Stimulated activated naive CD4-positive, alpha-beta T cell (primary cell): ENCODE measurements around the gene CRKL.
"Not testable (repeated sequence)": the region's sequence is repeated elsewhere in the genome, so short reads cannot be mapped to it uniquely, and the experiment has no call there.

Source experiments
- DNase-seq, 6 experiments: peaks; one replicate each; lab custom pipeline; 2025; lab: John Stamatoyannopoulos, UW

The CRKL gene

DNA sequence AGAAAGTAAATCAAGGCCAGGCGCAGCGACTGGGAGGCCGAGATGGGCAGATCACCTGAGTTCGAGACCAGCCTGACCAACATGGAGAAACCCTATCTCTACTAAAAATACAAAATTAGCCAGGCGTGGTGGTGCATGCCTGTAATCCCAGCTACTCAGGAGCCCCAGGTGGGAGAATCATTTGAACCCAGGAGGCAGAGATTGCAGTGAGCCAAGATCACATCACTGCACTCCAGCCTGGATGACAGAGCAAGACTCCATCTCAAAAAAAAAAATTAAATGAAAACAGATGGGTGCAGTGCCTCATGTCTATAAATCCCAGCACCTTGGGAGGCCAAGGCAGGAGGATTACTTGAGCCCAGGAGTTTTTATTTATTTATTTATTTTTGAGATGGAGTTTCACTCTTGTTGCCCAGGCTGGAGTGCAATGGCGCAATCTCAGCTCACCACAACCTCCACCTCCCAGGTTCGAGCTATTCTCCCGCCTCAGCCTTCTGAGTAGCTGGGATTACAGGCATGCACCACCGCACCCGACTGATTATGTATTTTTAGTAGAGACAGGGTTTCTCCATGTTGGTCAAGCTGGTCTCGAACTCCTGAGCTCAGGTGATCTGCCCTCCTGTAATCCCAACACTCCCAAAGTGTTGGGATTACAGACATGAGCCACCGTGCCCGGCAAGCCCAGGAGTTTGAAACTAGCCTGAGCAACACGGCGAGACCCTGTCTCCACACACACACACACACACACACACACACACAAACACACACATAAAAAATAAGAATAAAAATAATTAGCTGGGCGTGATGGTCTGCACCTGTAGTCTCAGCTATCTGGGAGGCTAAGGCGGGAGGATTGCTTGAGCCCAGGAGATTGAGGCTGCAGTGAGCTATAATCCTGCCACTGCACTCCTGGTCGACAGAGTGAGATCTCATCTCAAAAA is 15.8 kb upstream of the CRKL start:
- DNase-seq, result not testable (repeated sequence)

DNA sequence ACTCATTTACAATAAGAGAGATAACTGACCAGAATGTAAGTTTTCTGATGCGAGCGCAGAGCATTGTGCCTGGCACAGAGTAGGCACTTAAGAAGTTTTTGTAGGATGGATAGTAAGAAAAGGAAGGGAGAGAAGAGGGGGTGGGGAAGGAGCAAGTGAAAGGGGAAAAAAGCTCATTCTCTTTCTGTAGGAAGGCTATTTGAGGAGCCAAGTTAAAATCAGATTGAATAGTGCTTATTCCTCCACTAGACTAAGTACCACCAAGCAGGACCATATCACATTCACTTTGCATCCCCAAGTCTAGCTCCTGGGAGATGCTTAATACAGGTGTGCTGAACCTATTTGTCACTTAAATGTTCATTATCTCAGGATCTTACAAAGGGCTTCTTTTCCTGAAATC is 14.1 kb upstream of the CRKL start:
- DNase-seq, result no peak

DNA sequence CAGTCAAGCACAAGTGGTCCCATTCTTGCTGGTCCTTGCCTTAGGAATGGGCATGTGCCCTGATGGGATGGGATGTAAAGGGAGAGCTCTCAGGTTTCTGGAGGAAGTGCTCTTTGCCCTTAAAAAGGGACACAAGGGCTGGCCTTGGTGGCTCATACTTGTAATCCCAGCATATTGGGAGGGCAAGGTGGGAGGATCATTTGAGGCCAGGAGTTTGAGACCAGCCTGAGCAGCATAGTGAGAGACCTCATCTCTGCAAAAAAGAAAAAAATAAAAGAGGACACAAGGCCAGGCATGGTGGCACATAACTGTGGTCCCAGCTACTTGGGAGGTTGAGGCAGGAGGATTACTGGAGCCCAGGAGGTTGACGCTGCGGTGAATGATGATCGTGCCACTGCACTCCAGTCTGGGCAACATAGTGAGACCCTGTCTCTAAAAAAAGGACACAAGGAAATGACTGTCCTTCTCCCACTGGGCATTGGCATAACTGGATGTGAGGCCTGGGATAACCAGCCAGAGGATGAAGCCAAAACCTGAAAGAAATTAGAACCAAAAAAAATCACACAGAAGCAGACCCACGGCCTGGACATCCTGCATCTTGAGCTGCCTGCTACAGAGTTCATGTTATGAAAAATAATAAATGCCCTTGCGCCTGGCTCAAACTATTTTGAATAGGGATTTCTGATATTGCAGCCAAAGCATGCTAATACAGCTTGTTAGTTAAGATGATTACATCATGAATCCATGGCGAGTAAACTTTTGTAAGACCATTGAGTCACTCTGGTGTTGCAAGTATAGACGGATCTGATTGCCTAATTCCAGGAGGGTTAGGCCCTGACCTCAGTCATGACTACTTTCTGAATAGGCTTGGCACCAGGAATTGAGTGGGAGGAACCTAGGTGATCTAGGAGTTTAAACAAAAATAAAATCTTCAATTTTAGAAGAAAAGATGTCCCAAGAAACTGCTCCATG is 12.9 kb upstream of the CRKL start:
- DNase-seq, result no peak

DNA sequence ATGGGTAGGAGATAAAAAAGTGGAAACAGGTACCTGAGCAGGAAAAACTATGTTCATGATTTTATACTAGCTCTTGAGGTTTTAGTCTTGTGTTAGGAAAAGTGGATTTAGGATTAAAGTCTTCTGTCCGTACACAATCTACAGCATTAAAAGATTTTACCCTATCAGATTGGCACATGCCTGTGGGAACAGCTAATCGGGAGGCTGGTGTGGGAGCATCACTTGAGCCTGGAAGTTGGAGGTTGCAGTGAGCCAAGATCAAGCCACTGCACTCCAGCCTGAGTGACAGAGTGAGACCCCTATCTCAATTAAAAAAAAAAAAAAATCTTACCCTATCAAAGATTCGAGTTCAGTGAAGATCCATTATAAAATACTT is 12.2 kb upstream of the CRKL start:
- DNase-seq, result no peak

DNA sequence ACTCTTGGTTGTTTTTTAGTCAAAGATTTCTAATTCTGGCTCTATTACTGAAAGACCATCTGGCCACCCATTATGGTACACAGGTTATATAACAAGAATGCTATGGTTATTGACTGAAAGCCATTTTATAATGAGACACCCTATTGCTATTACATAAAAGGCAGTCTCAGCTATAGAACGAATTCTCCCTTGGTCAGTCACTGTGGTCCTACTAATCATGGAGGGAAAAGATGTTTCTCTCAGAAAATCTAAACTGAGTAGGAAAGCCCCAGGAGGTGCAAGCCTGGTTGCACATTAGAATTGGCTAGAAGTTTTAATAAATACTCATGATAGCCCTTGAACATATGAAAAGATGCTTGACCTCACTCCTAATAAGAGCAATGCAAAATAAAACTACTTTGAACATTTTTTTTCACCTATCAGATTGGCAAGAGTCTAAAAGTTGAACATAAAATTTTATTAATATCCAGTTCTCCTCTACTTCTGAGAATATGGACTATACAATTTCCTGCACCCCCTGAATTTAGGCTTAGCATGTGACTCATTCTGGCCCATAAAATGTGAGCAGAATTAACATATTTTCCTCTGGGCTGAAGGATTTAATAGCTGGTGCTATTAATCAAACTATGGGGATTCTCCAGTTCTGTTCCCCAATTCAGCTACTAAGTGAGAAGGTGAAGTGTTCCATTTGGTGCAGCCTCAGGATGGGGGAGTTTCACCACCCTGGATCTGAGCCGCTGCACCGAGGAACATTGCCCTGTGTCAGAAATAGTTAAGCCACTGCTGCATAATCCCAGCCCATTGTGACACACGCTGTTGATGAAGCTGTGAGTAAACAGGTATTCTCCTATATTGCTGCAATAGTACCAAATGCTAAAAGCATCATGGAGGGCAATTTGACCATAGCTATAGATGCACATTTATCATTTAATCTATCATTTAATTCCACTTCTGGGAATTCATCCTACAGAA is 11.5 kb upstream of the CRKL start:
- no peak for DNase-seq

DNA sequence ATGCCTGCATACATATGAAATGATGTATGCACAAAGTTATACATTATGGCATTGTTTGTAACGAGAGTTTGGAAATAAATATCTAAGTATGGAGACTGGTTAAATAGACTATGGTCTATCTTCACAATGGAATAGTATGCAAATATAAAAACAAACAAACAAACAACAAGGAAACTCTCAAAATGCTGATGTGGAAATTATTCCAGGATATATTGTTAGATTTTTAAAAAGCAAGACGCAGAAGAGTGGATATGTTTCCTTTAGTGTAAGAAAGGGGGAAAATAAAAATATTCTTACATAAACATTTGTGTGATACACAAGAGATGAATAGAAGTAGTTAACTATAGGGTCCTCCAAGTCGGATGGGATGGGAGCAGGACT is 10.8 kb upstream of the CRKL start:
- DNase-seq, result no peak

DNA sequence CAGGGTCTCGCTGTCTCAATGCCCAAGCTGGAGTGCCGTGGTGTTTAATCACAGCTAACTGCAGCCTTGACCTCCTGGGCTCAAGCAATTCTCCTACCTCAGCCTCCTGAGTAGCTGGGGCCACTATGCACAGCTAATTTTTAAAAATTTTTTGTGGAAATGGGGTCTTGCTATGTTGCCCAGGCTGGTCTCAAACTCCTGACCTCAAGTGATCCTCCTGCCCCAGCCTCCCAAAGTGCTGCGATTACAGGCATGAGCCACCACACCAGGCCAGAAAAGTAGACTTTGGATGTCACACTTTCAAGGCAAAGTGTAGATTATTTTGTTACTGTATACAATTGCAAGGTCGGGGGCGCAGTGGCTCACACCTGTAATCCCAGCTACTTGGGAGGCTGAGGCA is 8.5 kb upstream of the CRKL start:
- not testable (repeated sequence) for DNase-seq

DNA sequence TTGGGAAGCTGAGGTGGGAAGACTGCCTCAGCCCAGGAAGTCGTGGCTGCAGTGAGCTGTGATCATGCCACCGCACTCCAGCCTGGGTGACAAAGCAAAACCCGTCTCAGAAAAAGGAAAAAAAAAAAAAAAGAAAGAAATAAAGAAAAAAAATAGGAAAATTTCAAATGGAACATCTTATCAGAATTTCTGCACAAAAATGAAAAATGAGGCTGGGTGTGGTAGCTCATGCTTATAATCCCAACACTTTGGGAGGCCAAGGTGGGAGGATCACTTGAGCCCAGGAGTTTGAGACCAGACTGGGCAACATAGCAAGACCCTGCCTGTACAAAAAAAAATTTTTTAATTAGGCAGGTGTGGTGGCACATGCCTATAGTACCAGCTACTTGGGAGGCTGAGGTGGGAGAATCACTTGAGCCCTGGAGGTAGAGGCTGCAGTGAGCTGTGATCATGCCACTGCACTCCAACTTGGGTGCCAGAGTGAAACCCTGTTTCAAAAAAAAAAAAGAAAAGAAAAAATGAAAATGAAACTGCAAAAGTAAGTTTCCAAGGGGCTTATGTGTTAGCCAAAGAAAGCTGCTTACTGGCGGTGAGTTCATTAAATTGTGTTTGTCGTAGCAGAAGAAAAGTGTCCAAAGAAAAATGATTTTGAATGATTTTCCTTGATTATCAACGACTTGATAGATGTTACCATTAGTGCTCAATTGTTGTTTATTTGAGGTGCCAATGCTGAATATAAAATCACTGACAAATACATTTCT is 7.5 kb upstream of the CRKL start:
- no peak for DNase-seq

DNA sequence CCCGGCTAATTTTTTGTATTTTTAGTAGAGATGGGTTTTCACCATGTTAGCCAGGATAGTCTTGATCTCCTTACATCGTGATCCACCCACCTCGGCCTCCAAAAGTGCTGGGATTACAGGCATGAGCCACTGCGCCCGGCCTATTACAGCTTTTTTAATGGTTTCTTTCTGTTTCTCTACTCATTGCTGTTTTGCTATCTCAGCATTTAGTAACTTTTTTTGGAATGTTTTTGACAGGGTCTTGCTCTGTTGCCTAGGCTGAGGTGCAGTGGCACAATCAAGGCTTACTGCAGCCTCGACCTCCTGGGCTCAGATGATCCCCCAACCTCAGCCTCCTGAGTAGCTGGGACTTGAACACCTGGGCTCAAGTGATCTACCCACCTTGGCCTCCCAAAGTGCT is 4.7 kb upstream of the CRKL start:
- no peak for DNase-seq

DNA sequence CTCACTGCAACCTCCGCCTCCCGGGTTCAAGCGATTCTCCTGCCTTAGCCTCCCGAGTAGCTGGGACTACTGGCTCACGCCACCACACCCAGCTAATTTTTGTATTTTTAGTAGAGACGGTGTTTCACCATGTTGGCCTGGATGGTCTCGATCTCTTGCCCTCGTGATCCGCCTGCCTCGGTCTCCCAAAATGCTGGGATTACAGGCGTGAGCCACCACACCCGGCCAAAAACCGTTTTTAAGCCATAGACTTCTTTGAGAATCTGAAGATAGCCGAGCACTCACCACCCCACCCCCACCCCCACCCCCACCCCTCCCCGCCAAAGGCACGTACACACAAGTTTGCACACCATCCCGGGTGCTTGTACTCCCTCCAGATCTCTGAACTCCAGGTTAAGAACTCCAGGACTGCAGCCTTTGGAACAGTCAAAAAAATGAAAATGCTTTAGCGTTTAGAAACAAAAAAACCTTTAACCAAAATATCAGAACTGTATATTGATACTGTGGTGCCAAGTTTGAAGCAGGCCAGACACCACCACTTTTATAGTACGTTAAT is 1.5 kb downstream of the CRKL start:
- no peak for DNase-seq

DNA sequence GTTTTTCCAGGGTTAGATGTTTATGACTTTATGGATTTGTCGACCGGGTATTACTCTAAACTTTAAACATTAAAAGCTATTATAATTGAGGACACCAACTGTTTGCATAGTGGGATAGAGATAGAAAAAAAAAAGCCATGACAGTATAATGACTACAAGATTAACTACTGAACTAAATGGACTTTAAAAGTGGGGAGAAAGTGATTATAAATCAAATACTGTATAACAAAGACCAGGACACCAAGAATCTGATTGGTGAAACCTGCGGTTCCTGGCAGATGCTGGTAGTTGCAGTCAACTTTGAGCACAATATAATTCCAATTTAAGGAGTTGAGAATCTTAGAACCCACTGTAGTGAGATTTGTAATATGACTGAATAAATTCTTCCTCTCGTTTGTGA is 2.5 kb downstream of the CRKL start:
- DNase-seq, result no peak

DNA sequence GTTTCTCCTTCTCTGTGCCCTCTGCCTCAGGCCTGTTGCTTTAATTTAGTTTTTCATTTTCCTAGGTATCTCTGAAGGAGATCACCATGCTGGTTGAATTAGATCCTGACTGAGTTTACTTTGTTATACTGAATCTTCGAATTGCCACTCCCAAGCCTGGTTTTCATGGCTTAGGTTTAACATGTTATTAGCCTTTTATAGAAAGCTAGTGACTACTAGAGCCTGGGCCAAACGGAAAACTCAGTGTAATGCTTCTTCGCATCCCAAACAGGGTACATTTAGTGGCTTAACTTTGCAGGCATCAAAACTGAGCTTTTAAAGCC is 3.6 kb downstream of the CRKL start:
- no peak for DNase-seq

DNA sequence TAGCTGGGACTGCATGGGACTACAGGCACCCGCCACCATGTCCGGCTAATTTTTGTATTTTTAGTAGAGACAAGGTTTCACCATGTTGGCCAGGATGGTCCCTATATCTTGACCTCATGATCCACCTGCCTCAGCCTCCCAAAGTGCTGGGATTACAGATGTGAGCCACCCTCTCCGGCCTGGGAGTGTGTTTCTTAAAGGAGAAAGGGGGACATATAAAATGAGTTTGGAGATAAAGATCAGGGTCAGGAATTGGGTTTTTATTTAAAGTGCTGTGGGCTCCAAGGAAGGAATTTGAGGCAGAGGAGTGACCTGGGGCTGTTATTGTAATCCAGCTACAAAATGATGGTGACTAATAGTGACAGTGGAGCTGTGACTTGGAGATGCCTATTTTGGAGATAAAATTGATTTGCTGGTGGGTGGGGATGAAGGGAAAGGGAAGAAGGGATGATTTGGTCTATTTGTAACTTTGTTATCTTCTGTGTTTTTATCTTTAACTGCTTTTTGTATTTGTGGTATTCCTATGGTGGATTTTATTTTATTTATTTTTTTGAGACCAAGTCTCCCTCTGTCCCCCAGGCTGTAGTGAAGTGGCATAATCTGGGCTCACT is 5.0 kb downstream of the CRKL start:
- DNase-seq, result no peak

DNA sequence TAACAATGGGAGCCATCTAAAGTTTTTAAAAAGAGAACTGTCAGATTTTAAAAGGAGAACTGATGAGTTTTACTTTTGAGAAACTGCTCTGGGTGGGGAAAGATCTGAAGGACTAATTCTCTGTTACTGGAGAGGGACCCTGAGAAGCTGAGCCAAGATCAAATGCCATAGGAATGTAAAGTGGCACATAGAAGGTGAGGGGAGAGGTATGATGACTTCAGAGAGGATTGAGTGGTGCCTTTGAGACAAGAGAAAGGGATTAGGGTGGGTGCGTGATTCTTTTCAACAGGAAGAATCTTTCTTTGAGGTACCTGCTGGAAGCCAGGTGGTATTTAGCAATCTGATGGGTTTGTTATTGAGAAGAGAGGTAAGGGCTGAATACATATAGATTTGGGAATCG is 9.0 kb downstream of the CRKL start:
- DNase-seq, result no peak

DNA sequence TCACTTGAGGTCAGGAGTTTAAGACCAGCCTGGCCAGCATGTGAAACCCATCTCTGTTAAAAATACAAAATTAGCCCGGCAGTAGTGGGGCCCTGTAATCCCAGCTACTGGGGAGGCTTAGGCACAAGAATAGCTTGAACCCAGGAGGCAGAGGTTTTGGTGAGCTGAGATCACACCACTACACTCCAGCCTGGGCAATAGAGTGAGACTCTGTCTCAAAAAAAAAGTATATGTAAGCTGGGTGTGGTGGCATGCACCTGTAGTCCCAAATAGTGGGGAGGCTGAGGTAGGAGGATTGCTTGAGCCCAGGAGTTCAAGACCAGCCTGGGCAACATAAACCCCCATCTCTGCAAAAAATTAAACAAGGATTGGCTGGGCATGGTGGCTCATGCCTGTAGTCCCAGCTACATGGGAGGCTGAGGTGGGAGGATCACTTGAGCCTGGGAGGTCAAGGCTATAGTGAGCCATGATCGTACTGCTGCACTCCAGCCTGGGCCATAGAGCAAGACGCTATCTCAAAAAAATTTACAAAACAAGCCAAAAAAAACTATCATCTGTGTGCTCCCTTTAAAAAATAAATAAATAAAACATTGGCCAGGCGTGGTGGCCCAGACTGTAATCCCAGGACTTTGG is 10.8 kb downstream of the CRKL start:
- DNase-seq, result no peak

DNA sequence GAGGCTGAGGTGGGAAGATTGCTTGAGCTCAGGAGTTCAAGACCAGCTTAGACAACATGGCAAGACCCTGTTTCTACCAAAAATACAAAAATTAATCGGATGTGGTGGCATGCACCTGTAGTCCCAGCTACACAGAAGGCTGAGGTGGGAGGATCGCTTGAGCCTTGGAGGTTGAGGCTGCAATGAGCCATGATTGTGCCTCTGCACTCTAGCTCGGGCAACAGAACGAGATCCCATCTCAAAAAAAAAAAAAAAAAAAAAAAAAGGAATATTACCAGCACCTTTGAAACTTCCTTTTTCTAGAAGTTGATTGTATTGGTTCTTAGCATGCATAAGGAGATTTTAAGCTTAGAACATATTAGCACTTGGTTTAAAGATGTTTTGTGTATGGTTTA is 11.4 kb downstream of the CRKL start:
- no peak for DNase-seq

DNA sequence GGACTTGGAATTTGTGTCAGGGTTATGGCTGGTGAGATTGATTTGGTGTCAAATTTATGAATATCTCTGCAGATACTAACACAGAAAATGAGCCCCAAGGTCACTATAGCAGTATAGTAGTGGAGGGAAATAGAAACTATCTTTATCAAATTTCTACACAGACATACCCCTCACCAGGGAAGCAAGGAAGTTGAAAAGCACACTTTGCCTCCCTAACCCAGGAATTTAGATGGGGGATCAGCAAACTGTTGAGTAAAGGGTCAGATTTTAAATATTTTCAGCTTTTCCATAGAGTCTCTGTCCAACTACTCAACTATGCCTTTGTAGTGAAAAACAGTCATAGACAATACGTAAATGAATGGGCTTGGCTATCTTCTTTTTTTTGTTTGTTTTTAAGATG is 12.8 kb downstream of the CRKL start:
- DNase-seq, result no peak

DNA sequence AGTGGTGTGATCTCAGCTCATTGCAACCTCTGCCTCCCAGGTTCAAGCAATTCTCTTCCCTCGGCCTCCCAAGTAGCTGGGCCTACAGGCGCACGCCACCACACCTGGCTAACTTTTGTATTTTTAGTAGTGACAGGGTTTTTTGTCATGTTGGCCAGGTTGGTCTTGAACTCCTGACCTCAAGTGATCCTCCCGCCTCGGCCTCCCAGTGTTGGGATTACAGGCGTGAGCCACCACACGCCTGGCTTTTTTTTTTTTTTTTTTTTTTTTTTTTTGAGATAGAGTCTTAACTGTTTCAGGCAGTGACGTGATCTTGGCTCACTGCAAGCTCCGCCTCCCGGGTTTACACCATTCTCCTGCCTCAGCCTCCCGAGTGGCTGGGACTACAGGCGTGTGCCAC is 13.2 kb downstream of the CRKL start:
- not testable (repeated sequence) for DNase-seq

DNA sequence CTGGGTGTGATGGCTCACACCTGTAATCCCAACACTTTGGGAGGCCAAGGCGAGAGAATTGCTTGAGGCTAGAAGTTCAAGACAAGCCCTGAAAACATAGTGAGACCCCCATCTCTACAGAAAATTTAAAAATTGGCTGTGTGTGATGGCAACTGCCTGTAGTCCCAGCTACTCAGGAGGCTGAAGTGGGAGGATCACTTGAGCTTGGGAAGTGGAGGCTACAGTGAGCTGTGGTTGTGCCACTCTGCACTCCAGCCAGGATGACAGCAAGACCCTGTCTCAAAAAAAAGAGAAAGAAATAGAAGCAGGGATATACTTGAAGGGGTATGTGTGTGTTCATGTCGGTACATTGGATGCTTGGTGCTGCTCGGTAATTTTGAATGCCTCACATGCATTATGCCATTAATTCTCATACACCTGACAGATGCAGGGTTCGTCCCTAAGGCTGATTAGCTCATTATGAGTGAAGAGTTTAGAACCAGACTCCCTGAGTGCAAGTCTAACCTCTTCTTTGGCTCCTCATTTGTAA is 14.0 kb downstream of the CRKL start:
- no peak for DNase-seq

DNA sequence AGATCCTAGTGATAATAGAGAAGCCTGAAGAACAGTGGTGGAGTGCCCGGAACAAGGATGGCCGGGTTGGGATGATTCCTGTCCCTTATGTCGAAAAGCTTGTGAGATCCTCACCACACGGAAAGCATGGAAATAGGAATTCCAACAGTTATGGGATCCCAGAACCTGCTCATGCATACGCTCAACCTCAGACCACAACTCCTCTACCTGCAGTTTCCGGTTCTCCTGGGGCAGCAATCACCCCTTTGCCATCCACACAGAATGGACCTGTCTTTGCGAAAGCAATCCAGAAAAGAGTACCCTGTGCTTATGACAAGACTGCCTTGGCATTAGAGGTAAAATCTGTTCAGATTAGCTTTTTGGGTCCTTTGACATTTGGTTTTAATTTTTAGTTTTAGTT is 16.7 kb downstream of the CRKL start:
- no peak for DNase-seq
